Fibroblast of the aortic adventitia (primary cell): ENCODE data around the gene CAMK2G. TPM values are rescaled to one million over a fixed set of nuclear protein-coding genes. Genes with fewer than 3 reads are reported as not detected.

Experiments used
- DNase-seq: peaks from one replicate; pipeline ENCODE4 v3.0.0-alpha.2; 2010; ENCODE audit warnings: low read depth
- H3K4me3 ChIP-seq: 2 replicates; pipeline ENCODE4 v1.5.1; 2011; ENCODE audit warnings: low read depth, mild to moderate bottlenecking, control low read depth, low read length, moderate library complexity
- total RNA-seq: library from RNA; depleted of rRNA; stranded (reverse); fragments of >200 nt; gene quantifications from 2 replicates; pipeline ENCODE4 v1.2.3, GENCODE V29; 2012; ENCODE audit warnings: low replicate concordance
- TF ChIP-seq, protein P1 (sequence below): IDR thresholded peaks from 2 replicates; pipeline ENCODE4 v1.5.1; 2011; ENCODE audit warnings: mild to moderate bottlenecking, low read length, control low read depth, inconsistent platforms; ENCODE audit not compliant: insufficient read depth

CAMK2G gene
- total RNA-seq, 1 donor, result 25.8 TPM

DNA sequence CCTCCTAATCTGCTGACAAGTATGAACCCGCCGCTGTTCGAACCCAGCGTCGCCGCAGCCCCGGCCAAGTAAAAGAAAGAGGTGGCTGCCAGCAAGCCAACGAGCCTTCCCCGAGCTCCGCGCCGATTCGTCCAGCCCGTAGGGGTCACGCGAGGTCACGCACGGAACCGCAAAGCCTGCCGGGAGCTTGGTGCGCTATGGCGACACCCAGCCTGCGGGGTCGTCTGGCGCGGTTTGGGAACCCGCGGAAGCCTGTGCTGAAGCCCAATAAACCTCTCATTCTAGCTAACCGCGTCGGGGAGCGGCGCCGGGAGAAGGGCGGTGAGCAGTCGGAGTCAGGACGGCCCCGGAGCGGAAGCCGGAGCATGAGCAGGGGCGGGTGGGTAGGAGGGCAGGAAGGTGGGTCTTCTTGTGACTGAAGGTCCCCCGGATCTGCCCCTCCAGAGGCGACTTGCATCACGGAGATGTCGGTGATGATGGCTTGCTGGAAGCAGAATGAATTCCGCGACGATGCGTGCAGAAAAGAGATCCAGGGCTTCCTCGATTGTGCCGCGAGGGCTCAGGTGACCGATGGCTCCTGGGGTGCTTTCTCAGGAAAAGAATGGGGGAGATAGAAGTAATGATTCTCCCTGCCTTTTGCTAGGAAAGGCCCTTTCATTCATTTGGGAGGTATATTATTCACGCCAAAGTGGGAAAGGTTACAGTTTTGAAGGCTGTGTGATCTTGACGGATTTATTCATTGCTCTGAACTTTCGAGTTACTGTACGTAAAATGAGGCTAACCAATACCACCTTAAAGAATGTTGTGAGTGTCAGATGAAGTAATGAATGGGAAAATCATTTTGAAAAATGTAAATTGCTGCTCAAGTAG, 92.2 kb downstream of the CAMK2G start, which contains the start of gene CHCHD1:
CHCHD1 (plus strand) TSS at position 170 of the 870 bp plus-strand sequence; CDS start at position 198, 28 bp downstream.
- peak within 1 kb of the TSS; percentile 92 for H3K4me3 ChIP-seq
- peak; percentile 84 for DNase-seq
- TF ChIP-seq, protein P1, sequence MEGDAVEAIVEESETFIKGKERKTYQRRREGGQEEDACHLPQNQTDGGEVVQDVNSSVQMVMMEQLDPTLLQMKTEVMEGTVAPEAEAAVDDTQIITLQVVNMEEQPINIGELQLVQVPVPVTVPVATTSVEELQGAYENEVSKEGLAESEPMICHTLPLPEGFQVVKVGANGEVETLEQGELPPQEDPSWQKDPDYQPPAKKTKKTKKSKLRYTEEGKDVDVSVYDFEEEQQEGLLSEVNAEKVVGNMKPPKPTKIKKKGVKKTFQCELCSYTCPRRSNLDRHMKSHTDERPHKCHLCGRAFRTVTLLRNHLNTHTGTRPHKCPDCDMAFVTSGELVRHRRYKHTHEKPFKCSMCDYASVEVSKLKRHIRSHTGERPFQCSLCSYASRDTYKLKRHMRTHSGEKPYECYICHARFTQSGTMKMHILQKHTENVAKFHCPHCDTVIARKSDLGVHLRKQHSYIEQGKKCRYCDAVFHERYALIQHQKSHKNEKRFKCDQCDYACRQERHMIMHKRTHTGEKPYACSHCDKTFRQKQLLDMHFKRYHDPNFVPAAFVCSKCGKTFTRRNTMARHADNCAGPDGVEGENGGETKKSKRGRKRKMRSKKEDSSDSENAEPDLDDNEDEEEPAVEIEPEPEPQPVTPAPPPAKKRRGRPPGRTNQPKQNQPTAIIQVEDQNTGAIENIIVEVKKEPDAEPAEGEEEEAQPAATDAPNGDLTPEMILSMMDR, result no peak

DNA sequence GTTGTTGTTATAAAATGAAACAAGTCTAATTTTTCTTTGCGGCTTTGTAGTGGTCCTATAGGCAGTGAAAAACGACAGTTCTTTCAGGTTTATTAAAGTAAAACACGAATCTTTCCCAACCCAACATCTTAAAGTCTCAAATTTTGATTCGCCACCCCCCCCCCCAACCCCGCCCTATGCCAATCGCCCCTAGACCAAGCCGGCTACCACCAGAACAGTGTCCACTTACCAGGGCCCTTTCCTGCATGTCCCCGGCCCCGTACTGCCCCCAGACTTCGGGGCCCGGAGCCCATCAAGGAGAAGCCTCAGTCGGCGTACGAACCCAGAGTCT, 92.8 kb downstream of the CAMK2G start:
- TF ChIP-seq, protein P1, result no peak
- DNase-seq, result no peak

DNA sequence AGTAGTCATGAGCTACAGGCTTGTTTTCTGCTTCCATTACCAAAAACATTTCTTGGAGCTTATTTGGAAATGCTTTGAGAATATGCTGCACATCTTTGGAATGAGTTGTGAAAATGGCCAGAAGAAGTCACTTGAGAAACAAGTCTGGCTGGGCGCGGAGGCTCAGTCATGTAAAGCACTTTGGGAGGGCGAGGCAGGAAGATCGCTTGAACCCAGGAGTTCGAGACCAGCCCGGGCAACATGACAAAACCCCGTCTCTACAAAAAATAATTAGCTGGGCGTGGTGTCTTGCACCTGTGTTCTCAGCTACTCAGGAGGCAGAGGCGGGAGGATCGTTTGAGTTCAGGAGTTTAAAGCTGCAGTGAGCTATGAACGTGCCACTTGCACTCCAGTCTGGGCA, 93.4 kb downstream of the CAMK2G start:
- TF ChIP-seq, protein P1, result no peak
- peak overlapping the region; percentile 92 for H3K4me3 ChIP-seq
- no peak for DNase-seq

More for the DNA sequence above, 92.8 kb downstream of the CAMK2G start:
- peak overlapping the region; percentile 92 for H3K4me3 ChIP-seq

DNA sequence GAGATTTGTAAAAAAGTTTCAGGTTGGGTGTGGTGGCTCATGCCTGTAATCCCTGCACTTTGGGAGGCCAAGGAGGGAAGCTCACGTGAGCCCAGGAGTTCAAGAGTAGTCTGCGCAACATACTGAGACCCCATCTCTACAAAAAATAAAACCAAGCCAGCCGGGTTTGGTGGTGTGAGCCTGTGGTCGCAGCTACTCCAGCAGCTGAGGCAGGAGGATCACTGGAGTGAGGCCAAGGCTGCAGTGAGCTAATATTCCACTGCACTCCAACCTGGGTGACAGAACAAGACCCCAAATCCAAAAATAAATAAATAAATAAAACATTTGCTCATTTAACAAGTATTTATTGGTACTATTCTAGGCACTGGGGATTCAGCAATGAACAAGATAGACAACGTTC, 94.1 kb downstream of the CAMK2G start:
- DNase-seq, result no peak
- TF ChIP-seq, protein P1, result no peak
- no peak overlapping the region for H3K4me3 ChIP-seq

DNA sequence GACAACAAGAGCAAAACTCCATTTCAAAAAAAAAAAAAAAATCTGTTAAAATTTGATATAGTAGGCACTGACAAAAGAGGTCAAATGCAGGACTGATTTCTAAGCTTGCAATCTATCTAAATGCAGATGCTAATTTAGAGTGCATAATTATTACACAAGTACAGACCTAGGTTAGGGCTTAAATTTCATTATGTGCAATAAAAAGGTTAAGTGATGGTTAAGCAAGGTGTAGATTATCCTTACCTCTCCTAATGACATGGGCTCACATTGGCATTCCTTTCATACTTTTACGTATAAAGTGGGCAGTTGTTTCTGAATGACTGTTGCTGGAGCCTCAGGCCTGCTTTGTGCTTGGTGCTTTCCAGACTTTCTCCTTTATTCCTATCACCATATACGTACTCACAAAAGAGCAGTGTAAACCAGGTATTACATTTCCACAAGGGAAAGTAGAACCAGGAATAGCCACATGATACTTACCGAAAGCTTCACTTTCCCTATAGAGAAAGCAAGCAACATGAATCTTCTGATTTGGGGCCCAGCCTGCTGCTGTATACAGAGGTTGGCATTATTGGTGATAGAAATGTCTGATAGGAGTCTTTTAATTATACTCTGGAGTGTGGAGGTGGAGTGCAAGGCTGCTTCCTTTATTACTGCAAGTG, 94.7 kb downstream of the CAMK2G start:
- TF ChIP-seq, protein P1, result no peak
- no peak overlapping the region for H3K4me3 ChIP-seq
- DNase-seq, result no peak

DNA sequence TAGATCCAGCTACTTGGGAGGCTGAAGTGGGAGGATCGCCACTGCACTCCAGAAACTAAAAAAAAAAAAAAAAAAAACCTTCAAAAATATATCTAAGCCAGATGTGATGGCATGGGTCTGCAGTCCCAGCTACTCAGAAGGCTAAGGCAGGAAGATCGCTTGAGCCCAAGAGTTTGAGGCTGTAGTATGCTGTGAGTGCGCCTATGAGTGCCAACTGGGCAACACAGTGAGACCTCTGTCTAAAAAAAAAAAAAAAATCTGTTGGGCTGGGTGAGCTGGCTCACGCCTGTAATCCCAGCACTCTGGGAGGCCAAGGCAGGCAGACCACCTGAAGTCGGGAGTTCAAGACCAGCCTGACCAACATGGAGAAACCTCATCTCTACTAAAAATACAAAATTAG, 95.3 kb downstream of the CAMK2G start:
- DNase-seq, result no peak
- H3K4me3 ChIP-seq, result no peak overlapping the region
- TF ChIP-seq, protein P1, result no peak
